HG03159 (cell line): ENCODE data around the gene RALA.
A peak's percentile ranks its signal among the peaks of the same experiment; 100 is the strongest.

Experiments
- ATAC-seq: cut with Tn5 transposase; IDR thresholded peaks from one replicate; pipeline ENCODE4 v1.9.1; 2021; ENCODE audit warnings: mild to moderate bottlenecking, moderate library complexity; ENCODE audit not compliant: unreplicated experiment

Gene RALA

GRCh38 chr7:39609935-39610263 is 13.5 kb upstream of the RALA start:
- no peak for ATAC-seq

- no peak for ATAC-seq
Observed at GRCh38 chr7:39613577-39613976, 9.8 kb upstream of the RALA start.

GRCh38 chr7:39614299-39614698 is 9.1 kb upstream of the RALA start:
- no peak for ATAC-seq

GRCh38 chr7:39615350-39615975 is 7.9 kb upstream of the RALA start:
- ATAC-seq, result no peak

GRCh38 chr7:39616138-39616537 is 7.2 kb upstream of the RALA start:
- no peak for ATAC-seq

GRCh38 chr7:39617005-39617404 is 6.4 kb upstream of the RALA start:
- no peak for ATAC-seq

GRCh38 chr7:39618868-39619267 is 4.5 kb upstream of the RALA start:
- no peak for ATAC-seq

GRCh38 chr7:39620486-39620885 is 2.9 kb upstream of the RALA start:
- ATAC-seq, result no peak

- no peak for ATAC-seq
Observed at GRCh38 chr7:39621261-39621660, 2.1 kb upstream of the RALA start.

- no peak for ATAC-seq
Observed at GRCh38 chr7:39621784-39622411, 1.5 kb upstream of the RALA start.

GRCh38 chr7:39622609-39623008 is 763 bp upstream of the RALA start:
- ATAC-seq, result peak; percentile 6

- ATAC-seq, result peak; percentile 54
Observed at GRCh38 chr7:39623732-39624441, 515 bp downstream of the RALA start.

GRCh38 chr7:39624442-39624807 is 1.1 kb downstream of the RALA start:
- no peak for ATAC-seq

GRCh38 chr7:39624935-39625694 is 1.7 kb downstream of the RALA start:
- ATAC-seq, result no peak

- no peak for ATAC-seq
Observed at GRCh38 chr7:39631736-39632308, 8.4 kb downstream of the RALA start.

- ATAC-seq, result peak; percentile 48
Observed at GRCh38 chr7:39633563-39634477, 10.4 kb downstream of the RALA start.

- no peak for ATAC-seq
Observed at GRCh38 chr7:39634478-39634805, 11.1 kb downstream of the RALA start.

- ATAC-seq, result no peak
Observed at GRCh38 chr7:39637400-39637799, 14.0 kb downstream of the RALA start.

- ATAC-seq, result no peak
Observed at GRCh38 chr7:39637963-39638485, 14.7 kb downstream of the RALA start.

- no peak for ATAC-seq
Observed at GRCh38 chr7:39642896-39643295, 19.5 kb downstream of the RALA start.
